HG03354 (cell line): Measurements from ENCODE around the gene MRM2.

ENCODE experiments used
- ATAC-seq: cut with Tn5 transposase; IDR thresholded peaks from one replicate; pipeline ENCODE4 v1.9.1; 2021; ENCODE audit warnings: mild to moderate bottlenecking; ENCODE audit not compliant: unreplicated experiment, poor library complexity, severe bottlenecking

The MRM2 gene

GRCh38 chr7:2209961-2210323 lies 32.1 kb downstream of the MRM2 start:
- peak; percentile 18 for ATAC-seq

- ATAC-seq: peak; percentile 64
Measured at GRCh38 chr7:2209146-2209960, 32.7 kb downstream of the MRM2 start.

- no peak for ATAC-seq
Measured at GRCh38 chr7:2208712-2209111, 33.3 kb downstream of the MRM2 start.

- ATAC-seq: no peak
Measured at GRCh38 chr7:2205036-2205780, 36.8 kb downstream of the MRM2 start.

- ATAC-seq: no peak
Measured at GRCh38 chr7:2204446-2204845, 37.6 kb downstream of the MRM2 start.

- no peak for ATAC-seq
Measured at GRCh38 chr7:2203766-2204300, 38.2 kb downstream of the MRM2 start.

GRCh38 chr7:2202901-2203765 lies 38.9 kb downstream of the MRM2 start:
- ATAC-seq: no peak

- ATAC-seq: no peak
Measured at GRCh38 chr7:2202361-2202761, 39.6 kb downstream of the MRM2 start.

- ATAC-seq: no peak
Measured at GRCh38 chr7:2201686-2202360, 40.2 kb downstream of the MRM2 start.

GRCh38 chr7:2201128-2201527 lies 40.9 kb downstream of the MRM2 start:
- ATAC-seq: no peak

- ATAC-seq: no peak
Measured at GRCh38 chr7:2200584-2200980, 41.4 kb downstream of the MRM2 start.

- ATAC-seq: no peak
Measured at GRCh38 chr7:2199956-2200583, 41.9 kb downstream of the MRM2 start.

- no peak for ATAC-seq
Measured at GRCh38 chr7:2199528-2199927, 42.5 kb downstream of the MRM2 start.

GRCh38 chr7:2198760-2199159 lies 43.2 kb downstream of the MRM2 start:
- ATAC-seq: no peak

- no peak for ATAC-seq
Measured at GRCh38 chr7:2198206-2198605, 43.8 kb downstream of the MRM2 start.

- ATAC-seq: no peak
Measured at GRCh38 chr7:2197436-2198155, 44.4 kb downstream of the MRM2 start.

GRCh38 chr7:2196381-2197378 lies 45.3 kb downstream of the MRM2 start:
- no peak for ATAC-seq
